ENCODE data around the gene SNX8. TPM values are rescaled to one million over a fixed set of nuclear protein-coding genes. Genes with fewer than 3 reads are reported as not detected.
"Not testable (repeated sequence)": the region's sequence is repeated elsewhere in the genome, so short reads cannot be mapped to it uniquely, and the experiment has no call there.

Gene SNX8
- 29.2 TPM for polyA plus RNA-seq (ENCODE audit: insufficient read length)

GRCh38 chr7:2314209-2314955 lies at the start of gene SNX8:
Gene SNX8, minus strand, starts transcription at chr7:2314441. Its CDS starts 20 bp downstream, at chr7:2314421.
- no peak for DNase-seq (ENCODE audit: low read depth)

- DNase-seq (ENCODE audit: low read depth): no peak
Measured at GRCh38 chr7:2362385-2363088, 48.3 kb upstream of the SNX8 start.

GRCh38 chr7:2360796-2361195 lies 46.6 kb upstream of the SNX8 start:
- no peak for DNase-seq (ENCODE audit: low read depth)

- no peak for DNase-seq (ENCODE audit: low read depth)
Measured at GRCh38 chr7:2359610-2360009, 45.4 kb upstream of the SNX8 start.

- DNase-seq (ENCODE audit: low read depth): no peak
Measured at GRCh38 chr7:2358968-2359527, 44.8 kb upstream of the SNX8 start.

GRCh38 chr7:2357571-2357970 lies 43.3 kb upstream of the SNX8 start:
- DNase-seq (ENCODE audit: low read depth): no peak

- DNase-seq (ENCODE audit: low read depth): no peak
Measured at GRCh38 chr7:2357165-2357564, 42.9 kb upstream of the SNX8 start.

- DNase-seq (ENCODE audit: low read depth): no peak
Measured at GRCh38 chr7:2355705-2356008, 41.4 kb upstream of the SNX8 start.

GRCh38 chr7:2354939-2355704 lies 40.9 kb upstream of the SNX8 start:
- DNase-seq (ENCODE audit: low read depth): no peak

GRCh38 chr7:2354186-2354938 lies 40.1 kb upstream of the SNX8 start, which contains the start of gene EIF3B:
Gene EIF3B, plus strand, starts transcription at chr7:2354827. Its CDS starts 95 bp downstream, at chr7:2354922.
- peak; percentile 89 for DNase-seq (ENCODE audit: low read depth)

- no peak for DNase-seq (ENCODE audit: low read depth)
Measured at GRCh38 chr7:2353936-2354185, 39.6 kb upstream of the SNX8 start.

- DNase-seq (ENCODE audit: low read depth): no peak
Measured at GRCh38 chr7:2353113-2353935, 39.1 kb upstream of the SNX8 start.

GRCh38 chr7:2350861-2351260 lies 36.6 kb upstream of the SNX8 start:
- no peak for DNase-seq (ENCODE audit: low read depth)

GRCh38 chr7:2350055-2350454 lies 35.8 kb upstream of the SNX8 start:
- DNase-seq (ENCODE audit: low read depth): no peak

GRCh38 chr7:2347351-2348063 lies 33.3 kb upstream of the SNX8 start:
- not testable (repeated sequence) for DNase-seq (ENCODE audit: low read depth)

GRCh38 chr7:2336626-2337299 lies 22.5 kb upstream of the SNX8 start:
- no peak for DNase-seq (ENCODE audit: low read depth)

- not testable (repeated sequence) for DNase-seq (ENCODE audit: low read depth)
Measured at GRCh38 chr7:2332606-2333231, 18.5 kb upstream of the SNX8 start.

GRCh38 chr7:2331707-2332106 lies 17.5 kb upstream of the SNX8 start:
- no peak for DNase-seq (ENCODE audit: low read depth)

GRCh38 chr7:2330493-2330892 lies 16.3 kb upstream of the SNX8 start:
- DNase-seq (ENCODE audit: low read depth): no peak
